GM21576 (cell line): ENCODE data around the gene ASIC4.

Source experiments
- ATAC-seq: cut with Tn5 transposase; IDR thresholded peaks from one replicate; pipeline ENCODE4 v1.9.1; 2021; ENCODE audit warnings: mild to moderate bottlenecking, moderate library complexity; ENCODE audit not compliant: unreplicated experiment

ASIC4 gene

DNA sequence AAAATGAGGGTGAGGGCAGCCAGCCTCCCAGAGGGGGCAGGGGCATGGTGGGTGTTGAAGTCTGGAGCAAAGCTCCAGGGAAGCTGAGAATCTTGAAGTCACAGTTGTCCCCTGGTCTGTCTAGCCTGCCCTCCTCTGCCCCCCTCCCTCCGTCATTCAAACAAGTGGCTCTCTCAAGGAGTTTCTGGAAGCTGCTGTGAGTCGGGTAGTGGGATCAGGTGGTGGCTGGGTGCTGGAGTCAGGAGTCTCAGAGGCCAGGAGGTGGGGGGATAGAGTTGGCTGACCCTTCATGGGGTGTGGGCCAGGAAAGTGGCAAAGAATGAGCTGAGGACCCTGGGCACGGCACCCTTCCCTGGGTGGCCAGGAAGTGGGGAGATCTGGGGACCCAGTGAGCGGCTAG is 495 bp upstream of the ASIC4 start:
- ATAC-seq: no peak

DNA sequence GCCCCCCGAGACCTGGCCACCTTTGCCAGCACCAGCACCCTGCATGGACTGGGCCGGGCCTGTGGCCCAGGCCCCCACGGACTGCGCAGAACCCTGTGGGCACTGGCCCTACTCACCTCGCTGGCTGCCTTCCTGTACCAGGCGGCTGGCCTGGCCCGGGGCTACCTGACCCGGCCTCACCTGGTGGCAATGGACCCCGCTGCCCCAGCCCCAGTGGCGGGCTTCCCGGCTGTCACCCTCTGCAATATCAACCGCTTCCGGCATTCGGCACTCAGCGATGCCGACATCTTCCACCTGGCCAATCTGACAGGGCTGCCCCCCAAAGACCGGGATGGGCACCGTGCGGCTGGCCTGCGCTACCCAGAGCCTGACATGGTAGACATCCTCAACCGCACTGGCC is 554 bp downstream of the ASIC4 start:
- no peak for ATAC-seq

DNA sequence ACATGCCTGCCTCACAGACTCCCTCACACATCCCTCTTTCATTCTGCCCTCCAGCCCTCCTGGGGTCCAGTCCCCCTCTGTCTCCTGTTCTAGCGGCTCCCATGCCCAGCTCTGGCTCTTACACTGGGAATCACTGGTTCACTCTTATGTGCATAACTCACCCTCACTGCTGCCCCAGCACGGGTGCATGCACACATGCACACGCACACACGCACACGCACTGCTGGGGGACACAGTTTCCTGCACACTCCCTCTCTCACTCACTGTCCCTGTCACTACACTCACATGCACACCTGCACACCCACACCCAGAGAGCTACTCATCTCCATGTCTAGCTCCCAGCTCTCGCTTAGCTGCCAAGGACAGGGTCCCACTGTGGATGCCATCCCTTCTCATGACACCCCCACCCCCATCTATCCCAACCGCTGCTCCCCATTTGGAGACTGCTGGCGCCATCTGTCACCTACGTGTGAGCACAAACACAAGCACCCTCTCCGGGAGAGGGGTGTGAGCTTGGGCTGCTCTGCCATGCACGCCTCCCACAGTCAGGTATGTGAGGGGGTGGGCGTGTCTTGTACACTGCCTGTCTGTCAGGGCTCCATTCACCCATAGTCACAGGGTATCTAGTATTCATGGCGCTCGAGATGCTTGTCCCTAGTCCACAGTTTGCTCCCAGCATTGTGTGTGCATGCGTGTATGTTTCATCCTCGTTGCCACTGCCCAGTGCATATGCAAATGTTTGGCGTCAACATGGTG is 1.8 kb downstream of the ASIC4 start:
- ATAC-seq: no peak

DNA sequence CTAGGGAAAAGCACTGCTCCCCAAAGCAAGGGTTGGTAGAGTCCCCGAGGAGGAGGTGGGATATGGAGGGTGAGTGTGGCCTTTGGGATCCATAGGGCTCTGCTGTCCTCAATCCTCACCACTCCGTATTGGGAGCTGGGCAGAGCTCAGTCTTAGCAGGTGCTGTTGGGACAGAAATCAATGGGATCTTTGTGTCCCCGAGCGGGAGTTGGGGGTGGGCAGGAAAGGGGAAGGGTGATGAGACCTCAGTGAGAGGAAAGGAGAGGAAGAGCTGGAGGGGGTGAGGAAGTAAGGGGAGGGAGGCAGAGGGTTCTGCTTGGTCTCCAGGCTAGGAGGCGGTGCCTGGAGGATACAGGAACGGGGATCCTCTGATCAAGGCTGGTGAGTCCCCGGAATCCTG is 2.6 kb downstream of the ASIC4 start:
- no peak for ATAC-seq

DNA sequence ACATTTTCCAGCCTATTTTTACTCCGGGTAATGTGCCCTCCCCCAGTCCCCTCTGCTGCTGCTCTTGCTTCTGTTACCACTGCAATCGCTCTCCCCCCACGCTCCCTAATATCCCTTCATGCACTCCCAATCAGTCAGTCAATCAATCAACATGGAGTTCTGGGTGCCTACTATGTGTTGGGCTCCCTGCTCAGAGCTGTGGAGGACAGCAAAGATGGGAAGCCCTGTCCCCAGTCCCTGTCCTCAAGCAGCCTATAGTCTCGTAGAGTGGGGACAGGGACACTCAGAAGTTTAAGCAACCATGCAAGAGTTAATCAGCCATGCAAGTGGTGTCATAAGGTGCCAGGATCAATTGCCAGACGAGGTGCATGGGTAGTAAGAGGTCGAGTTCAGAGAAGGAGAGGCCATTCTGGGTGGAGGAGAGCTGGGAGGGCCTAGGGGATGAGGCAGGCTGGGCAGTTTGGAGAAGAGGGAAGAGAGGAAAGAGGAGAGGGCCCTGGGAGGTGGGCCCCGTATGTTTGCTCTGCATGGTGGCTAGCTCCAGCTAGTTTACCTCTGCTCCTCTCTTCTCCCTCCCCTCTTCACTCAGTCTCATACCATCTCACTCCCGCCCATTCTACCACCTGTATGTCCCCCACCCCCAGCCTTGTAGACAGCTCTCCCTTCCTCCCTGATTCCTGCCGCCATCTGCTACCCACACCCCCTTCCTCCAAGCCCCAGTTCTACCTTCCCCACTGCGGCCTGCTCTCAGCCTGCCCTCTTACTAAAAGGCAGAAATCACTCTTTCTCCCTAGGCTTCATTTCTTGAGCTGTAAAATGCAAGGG is 3.9 kb downstream of the ASIC4 start:
- ATAC-seq: no peak

DNA sequence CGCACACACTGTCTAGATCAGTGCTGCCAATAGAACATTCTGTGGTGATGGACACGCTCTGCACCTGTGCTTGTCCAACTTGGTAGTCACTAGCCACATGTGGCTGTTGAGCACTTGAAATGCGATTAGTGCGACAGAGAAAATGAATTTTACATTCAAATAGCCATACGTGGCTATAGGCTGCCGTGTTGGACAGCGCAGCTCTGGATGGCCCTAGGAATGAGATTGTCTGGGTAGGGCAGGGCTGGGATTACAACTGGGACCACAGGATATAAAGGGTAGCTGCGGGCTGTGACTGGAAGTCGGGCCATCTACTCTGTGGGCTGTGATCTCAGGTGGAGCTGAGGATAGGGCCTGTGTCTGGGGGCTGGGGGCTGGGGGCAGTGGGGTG is 5.2 kb downstream of the ASIC4 start:
- ATAC-seq: no peak

DNA sequence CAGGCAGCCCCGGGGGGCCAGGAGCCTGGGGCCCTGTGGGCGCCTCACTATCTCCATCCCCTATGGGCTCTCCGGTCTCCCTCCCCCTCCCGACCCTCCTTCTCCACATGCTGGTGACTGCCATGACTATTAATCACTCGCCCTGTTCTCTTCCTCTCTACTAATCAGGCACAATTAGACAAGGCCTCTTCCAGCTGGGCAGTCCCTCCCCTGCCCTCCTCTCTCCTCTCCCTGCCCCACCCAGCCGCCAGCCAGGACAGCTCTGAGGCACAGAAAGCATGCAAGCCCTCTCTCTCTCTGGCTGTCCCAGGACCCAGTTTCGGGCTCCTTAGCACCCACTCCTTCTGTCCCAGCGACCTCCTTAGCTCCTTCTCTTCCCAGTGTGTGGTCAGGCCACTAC is 5.8 kb downstream of the ASIC4 start:
- ATAC-seq: no peak

DNA sequence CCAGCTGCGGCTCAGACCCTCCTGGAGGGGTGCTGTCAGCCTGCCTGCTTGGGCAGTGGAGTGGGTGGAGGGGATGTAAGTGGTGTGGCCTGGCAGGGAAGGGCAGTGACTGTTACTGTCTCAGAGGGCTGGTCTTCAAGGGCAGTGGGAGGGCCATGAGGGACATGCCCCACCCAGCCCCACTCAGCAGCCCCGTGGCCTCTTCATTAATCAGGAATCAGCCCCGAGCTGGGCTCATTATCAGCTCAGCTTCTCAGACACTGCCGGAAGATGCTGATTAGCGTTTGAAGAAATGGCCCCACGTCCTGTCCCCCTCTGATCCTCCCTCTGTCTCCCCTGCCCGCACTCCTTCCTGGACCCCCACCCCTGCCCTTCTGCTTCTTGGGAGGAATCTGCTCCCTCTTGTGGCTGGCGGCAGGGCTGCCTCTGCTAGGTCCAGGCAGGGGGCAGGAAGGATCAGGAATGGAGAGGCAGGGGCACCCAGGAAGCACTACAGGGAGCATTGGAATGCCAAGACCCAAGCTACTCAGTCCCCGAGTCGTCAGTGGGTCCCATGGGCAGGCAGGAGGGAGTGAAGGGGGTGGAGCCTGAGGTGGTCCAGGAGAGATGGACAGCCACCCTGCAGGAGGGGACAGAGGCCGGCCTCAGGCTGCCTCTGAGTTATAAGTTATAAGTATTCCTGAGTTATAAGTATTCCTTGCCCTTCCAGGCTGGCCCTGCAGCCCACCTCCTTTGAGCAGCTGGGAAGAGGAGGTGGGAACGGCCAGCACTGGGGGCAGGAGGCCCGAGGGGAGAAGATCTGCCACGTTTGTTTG is 7.0 kb downstream of the ASIC4 start:
- ATAC-seq: no peak

DNA sequence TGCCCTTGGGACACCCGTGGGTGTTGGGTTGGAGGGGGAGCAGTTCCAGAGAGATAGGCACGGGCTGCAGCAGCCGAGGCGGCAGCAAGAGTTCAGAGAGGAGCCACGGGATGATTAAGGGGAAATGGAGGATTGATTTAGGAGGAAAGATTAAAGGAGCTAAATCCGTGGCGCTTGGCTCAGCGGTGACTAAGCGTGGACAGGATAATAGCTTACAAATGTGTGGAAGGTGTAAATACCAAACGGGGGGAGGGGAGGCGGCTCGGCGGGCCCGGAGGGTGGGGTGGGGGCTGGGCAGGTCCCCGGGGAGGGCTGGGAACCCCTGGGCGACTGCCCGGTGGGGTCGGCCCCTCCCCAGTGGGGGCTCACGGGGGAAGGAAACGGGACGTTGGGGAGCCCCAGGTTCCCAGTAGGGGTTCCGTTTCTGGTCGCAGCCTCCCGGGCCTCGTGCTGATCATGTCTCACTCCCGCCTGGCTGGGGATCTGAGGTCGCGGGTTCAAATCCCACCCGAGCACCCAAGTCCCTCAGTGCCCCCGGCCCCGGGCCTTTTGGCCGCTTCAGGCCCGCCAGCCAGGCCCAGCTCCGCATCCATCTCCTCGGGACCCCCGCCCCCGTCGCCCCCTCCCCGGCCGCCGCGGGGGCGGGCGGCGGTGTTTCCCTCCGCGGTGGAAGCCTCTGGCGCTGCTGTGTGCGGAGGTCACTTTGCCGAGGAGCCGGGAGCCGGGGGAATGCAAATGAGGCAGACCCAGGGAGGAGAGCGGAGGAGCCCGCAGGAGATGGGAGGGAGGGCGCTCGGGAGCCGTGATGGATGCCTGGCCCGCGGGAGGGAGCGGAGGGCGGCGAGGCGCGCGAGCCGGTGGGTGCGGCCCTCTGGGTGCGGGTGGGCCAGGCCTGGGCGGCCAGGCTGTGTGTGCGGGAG is 8.1 kb downstream of the ASIC4 start:
- no peak for ATAC-seq

DNA sequence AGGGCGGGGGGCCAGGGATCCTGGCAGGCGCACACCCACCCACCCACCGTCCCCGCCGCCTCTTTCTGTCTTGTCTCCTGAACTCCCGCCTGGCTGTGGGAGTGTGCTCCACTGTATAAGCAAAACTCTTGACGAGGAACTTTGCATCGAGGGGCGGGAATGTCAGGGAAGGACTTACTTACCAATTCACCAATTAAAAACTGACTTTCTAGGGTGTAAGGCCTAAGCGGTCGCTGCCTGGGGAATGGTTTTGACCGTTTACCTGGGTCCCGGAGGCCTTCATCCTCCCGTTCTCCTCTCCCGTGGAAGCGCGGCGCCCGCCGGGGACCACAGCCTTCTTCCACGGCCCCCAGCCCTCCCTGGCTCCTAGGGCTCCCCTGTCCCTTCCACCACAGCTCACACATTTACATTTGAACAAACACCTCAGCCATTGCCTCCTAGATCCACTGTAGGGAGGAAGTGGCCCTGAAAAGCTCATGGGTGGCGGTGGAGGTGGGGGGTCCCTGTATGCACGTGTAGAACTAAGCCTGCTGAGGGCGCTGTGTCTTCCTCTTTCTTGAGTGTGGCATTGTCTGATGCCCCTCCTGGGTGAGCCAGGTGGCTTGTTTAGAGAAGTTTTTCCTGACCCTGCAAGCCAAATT is 8.9 kb downstream of the ASIC4 start:
- no peak for ATAC-seq

DNA sequence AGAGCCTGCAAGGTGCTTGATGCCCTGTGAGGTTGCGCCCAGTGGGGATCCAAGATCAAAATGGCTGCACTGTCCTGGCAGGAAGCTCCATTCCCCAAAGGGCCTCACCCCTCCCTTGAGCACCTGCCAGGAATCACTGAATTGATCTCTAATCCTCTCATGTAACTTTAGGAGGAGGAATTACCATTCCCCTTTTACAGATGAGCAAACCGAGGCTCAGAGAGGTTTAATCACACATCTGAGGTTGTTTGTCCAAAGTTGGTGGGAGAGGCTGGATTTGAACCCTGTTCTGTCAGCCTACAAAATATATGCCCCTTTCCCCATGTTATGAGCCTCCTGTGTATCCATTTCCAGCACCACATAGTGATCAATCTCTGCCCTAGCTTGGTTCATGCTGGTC is 10.5 kb downstream of the ASIC4 start:
- ATAC-seq: no peak

DNA sequence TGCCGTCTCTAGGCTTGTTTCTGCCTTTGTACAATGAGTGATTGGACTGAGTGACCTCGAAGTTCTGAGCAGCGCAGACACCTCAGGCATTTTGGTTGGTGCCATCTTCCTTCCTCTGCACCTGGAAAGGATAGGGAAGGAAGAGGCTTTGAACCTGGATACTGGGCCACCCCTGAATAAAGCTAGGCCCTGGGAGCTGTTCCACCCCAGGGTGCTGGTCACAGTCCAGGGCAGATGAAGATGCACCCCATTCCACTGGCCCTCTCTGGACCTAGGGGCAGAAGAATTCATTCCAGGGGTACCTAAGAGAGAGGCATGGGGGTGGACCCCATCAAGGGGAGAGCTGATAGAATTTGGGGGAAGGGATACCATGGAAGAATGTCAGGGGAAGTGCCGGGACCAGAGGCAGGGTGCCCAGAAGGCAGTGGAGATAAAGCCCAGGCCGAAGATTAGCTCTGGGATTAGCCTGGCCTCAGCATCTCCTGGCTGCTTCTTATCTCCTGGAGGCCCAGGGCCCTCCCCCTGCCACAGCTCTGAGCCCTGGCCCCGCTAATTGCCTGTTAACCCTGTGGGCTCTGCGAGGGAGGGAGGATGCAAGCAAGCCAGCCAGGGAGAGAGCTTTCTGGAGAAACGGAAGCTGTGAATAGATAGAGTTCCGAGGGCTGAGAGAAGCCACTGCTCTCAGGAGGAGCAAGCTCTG is 11.4 kb downstream of the ASIC4 start:
- no peak for ATAC-seq

DNA sequence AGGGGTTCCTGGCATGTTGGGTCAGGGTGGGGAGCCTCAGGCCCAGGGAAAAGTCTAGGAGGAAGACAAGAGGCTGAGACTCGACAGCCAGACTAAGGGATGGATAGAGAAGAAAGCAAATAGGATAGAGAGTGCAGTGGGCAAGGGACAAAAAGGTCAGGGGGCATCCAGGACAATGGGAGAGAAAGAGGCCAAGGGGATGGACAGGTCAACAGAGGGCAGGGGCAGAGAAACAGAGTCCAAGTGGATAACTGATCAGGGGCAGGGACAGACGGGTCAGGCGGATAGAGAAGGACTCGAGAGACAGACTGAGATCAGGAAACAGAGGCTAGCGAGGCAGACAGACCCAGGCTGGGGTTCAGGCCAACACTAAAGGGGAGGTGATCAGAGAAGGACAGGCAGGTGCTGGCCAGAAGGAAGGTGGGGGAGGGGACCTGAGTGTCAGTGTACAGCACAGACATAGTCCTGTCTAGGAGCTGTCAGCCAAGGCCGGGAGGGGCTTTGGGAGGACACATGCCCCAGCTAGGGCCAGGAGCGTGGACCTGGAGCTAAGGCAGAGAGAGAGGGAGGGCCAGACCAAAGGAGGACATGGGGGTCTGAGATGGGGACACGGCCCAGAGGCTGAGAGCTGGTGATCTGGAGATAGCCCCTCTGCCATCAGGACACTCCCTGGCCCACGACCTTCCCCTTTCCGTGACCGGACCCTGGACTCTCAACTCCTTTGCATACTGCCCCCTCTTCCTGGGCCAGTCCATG is 12.2 kb downstream of the ASIC4 start:
- ATAC-seq: no peak

DNA sequence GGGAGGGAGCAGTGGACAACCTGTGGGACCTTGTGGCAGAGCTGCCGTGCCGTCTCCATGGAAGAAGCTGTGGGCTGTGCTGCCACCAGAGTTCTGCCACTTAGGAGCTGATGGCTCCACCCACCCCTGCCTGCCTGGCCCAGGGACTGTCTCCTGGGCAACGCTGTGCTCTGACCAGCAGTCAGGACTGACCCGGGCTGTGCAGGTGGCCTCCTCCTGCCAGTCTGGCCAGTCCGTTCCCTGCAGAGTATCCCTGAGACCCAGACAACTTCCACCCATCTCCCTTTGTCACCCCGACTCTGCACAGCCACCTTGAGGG is 12.8 kb downstream of the ASIC4 start:
- ATAC-seq: no peak

DNA sequence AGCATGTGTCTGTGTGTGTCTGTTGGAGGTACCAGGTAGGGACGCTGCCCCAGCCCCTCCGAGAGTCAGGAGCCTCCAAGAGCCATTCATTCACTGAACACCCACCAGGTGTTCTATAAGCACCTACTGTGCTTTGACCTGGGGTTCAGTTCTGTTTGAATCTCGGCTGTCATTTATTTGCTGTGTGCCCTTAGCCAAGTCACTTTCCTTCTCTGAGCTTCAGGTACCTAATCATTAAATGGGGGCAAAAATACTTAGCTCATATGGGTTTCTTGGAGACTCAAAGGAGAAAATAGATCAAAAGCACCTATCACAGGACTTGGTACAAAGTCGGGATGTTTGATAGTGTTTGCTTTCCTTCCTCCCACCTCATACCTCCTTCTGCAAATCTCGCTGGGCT is 13.2 kb downstream of the ASIC4 start:
- no peak for ATAC-seq

DNA sequence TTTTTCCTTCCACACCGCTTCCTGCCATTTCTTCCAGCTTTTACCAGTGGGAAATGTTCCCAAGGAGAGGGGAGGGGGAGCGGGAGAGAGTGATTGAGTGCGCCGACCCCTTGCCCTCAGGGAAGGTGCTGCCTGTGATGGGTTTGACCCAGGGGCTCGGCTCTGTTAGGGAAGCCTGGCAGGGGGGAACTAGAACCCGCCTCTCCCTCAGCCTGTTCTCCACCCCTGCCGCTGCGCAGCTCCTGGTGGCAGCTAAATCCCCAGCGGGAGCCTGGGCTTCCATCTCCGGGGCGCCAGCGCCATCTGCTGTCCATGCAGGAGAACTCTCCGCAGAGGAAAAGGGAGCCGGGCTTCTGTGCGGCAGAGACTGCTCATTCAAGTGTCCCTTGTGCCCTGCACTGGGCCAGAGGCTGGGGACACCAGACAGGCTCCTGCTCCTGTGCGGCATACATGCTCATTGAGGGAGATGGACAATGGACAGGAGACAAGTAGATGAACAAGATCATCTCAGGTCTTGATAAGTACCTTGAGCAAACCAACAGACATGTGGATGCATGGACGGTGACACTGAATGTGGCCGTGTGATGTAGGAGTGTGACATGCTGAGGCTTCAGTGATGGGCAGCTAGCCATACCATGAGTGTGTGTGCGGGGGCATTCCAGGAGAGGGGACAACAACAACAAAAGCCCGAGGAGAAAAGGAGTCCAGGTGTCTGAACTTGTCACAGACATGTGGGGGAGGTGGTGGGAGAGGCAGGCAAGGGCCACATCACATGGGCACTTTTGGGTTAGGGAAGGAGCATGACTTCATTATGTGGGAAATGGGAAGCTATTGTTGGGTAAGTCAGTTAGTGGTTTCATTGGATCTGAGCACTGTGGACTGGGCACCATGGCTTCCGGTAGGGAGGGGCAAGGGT is 16.0 kb downstream of the ASIC4 start:
- ATAC-seq: peak; percentile 75

DNA sequence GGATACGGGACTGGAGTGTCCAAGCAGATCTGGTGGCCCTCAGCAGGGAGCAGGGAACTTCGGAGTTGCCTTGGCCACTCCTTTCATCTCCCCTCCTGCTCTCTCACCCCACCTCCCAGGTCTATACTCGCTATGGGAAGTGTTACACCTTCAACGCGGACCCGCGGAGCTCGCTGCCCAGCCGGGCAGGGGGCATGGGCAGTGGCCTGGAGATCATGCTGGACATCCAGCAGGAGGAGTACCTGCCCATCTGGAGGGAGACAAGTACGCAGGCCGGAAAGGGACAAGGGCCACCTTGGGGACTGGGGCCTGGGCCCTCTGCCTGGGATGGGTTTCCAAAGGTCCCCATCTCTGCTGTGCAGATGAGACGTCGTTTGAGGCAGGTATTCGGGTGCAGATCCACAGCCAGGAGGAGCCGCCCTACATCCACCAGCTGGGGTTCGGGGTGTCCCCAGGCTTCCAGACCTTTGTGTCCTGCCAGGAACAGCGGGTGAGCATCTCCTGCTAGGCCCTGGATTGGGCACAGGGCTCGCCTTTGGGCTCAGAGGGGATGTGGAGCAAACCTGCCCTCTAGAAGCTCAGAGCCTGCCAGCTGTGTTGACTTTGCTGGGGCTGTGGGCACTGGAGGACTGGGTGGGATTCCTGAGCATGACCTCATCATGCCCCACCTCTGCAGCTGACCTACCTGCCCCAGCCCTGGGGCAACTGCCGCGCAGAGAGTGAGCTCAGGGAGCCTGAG is 17.5 kb downstream of the ASIC4 start:
- ATAC-seq: no peak
